Smooth muscle cell of the brain vasculature (primary cell): ENCODE results near the gene DDX10.

ENCODE experiments used
- DNase-seq: peaks from one replicate; pipeline ENCODE4 v3.0.0-alpha.2; 2012; ENCODE audit warnings: low read depth, low spot score

Gene DDX10

DNA sequence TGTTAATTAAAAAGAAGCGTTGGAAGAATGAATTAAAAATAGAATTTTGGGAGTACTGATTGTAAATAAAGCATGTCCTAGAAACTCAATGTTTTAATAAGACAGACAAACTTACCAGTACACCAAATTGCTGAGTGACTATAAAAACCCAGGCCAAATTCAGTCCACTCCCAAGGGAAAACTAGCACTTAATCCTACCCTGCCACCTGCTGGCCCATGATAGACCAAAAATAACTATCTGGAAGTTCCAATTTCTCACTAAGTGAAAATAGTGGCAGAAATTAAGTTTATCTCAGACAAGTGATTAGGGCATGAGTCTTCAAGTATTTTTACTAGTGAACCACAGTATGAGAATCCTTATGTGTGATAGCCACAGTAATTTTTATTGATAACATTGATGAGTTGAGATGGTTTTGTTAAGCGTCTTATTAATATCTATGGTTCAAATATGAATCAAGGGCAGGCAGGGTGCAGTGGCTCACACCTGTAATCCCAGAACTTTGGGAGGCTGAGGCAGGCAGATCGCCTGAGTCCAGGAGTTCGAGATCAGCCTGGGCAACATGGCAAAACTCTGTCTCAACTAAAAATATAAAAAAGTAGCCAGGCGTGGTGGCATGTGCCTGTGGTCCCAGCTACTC lies 9.8 kb upstream of the DDX10 start:
- no peak for DNase-seq

DNA sequence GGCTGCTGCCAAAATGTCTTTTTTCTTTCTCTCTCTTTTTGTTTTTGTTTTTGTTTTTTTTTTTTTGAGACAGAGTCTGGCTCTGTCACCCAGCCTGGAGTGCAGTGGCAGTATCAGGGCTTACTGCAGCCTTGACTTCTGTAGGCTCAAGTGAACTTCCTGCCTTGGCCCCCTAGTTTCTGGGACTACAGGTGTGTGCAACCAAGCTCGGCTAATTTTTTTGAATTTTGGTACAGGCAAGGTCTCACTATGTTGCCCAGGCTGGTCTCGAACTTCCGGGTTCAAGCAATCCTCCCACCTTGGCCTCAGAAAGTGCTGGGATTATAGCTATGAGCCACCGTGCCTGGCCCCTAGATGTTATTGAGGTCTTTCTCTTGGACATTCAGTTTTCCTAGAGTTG lies 2.2 kb upstream of the DDX10 start:
- DNase-seq, result no peak

DNA sequence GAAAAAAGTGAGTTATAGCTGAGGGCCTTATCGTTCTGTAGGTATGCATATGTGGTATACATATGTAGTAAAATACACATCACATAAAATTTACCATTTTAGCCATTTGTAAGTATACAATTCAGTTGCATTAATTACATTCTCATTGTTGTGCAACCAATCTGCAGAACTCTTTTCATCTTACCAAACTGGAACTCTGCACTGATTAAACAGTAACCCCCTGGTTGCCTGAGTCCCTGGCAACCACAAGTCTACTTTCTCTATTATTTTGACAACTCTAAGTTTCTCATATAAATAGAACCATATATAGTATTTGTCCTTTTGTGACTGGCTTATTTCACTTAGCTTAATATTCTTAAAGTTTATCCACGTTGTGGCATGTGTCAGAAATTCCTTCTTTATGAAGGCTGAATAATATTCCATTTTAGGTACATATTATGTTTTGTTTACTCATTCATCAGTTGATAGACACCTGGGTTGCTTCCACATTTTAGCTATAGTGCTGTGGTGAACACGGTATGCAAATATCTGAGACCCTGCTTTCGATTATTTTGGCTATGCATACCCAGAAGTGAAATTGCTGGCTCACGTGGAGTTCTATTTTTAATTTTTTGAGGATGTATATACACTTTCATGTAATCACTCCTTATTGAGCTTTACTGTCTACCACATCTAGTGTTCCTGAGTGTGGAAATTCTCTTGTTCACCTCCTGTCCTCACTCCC lies 1.6 kb upstream of the DDX10 start:
- no peak for DNase-seq

DNA sequence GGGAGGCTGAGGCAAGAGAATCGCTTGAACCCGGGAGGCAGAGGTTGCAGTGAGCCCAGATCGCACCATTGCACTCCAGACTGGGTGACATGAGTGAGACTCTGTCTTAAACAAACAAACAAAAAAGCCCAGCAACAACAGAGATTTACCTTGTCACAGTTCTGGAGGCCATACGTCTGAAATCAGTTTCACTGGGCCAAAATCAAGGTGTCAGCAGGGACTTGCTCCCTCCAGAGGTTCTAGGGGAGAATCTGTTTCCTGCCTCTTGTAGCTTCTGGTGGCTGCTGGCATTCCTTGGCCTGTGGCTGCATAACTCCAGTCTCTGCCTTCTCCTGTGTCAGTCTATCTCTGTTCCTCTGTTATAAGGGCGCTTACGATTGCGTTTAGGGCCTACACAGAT lies 1.5 kb downstream of the DDX10 start:
- no peak for DNase-seq

DNA sequence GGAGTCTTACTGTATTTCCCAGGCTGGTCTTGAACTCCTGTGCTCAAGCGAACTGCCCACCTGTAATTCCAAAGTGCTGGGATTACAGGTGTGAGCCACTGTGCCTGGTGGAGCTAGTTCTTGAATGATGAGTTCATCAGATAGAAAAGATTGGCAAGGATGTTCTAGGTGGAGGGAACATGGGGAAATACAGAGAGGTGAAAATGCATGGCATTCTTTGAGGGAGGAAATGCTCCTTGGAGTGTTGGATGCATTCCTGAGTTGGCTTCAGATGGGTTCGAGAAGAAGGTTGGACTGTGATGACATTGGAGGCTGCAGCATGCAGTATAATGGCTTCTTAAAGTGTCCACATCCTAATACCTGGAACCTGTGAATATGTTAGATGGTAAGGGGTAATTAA lies 4.4 kb downstream of the DDX10 start:
- no peak for DNase-seq

DNA sequence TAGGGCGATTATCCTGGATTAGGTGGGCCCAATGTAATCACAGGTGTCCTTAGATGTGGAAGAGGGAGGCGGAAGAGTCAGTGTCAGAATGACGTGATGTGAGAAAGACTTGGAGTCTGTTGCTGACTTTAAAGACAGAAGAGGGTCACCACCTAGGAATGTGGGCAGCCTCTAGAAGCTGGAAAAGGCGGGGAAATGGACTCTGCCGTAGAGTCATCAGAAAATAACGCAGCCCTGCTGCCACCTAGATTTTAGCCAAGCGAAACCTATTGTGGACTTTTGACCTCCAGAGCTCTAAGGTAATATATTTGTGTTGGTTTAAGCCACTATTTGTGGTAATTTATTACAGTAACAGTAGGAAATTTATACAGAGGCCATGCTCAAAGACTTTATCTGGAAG lies 4.8 kb downstream of the DDX10 start:
- no peak for DNase-seq

DNA sequence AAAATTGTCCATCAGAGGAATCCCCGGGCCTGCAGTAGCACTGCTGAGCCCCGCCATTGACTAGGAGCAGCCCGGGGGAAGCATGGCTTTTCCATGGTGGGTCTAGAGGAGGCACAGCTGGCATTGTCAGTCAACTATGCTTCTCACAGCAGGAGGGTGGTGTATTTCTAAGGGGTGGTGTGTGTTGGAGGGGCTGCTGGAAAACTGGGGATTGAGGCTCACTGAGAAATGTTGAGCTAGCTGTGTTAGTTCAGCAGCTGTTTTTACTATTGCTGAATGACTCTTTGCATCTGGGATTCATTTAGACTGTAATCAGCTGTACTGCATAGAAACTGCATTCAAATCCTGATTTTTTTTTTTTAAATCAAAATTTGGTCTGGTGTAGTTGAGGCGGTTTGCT lies 5.6 kb downstream of the DDX10 start:
- DNase-seq, result no peak

DNA sequence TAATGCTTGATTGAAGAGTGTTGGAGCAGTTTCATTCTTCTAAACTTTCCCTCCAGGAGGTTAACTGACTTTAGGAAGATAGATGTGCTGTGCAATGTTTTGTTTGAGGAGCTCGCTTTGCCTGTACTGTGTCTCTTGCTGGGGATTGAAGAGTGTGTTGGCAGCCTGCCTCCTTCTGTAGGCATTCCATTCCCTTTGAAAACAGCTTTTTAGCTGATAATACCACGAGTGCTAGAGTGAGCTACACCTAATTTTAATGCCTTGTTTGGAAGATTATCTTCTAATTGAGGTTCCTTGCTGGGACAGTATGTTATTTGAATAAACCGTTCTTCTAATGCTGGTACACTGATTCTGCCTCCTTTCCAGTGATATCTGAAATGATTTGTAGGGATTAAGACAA lies 7.2 kb downstream of the DDX10 start:
- DNase-seq, result no peak

DNA sequence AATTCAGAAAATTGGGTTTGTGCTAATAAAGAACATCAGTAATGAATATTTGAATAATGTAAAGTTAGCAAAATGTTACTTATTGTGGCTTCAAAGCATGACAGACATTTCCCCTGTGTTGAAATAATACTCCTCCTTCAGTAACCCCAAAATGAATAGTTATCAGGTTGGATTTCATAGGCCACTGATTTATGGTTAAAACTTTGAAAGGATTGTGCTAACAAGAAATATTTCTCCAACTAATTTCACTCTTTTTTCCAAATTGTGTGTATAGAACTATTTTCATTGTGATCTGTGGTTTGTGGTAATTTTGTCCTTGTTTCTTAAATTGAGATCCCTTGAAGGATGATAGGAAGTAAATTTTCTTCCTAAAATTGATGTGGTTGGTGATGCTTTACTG lies 7.9 kb downstream of the DDX10 start:
- DNase-seq, result no peak

DNA sequence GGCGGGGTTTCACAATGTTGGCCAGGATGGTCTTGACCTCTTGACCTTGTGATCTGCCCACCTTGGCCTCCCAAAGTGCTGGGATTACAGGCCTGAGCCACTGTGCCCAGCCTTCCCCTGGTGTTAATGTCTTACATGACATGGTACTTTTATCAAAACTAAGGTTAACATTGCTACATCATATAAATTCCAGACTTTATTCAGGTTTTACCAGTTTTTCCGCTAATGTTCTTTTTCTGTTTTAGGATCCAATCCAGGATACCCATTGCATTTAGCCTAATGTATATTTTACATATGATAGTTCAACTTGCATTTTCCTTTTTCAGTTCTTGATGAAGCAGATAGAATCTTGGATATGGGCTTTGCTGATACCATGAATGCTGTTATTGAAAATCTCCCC lies 14.2 kb downstream of the DDX10 start:
- DNase-seq, result no peak

DNA sequence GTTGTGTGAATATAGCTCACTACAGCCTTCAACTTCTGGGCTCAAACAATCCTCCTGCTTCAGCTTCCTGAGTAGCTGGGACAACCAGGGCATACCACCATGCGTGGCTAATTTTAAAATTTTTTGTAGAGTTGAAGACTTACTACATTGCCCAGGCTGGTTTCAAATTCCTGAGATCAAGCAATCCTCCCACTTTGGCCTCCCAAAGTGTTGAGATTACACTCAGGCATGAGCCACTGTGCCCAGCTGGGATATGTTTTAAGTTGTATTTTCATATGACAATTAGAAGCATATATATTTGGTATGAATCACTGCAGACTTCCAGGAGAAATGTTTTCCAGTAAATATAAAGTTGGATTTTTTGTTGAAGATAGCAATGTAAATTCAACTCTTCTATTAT lies 15.4 kb downstream of the DDX10 start:
- no peak for DNase-seq

DNA sequence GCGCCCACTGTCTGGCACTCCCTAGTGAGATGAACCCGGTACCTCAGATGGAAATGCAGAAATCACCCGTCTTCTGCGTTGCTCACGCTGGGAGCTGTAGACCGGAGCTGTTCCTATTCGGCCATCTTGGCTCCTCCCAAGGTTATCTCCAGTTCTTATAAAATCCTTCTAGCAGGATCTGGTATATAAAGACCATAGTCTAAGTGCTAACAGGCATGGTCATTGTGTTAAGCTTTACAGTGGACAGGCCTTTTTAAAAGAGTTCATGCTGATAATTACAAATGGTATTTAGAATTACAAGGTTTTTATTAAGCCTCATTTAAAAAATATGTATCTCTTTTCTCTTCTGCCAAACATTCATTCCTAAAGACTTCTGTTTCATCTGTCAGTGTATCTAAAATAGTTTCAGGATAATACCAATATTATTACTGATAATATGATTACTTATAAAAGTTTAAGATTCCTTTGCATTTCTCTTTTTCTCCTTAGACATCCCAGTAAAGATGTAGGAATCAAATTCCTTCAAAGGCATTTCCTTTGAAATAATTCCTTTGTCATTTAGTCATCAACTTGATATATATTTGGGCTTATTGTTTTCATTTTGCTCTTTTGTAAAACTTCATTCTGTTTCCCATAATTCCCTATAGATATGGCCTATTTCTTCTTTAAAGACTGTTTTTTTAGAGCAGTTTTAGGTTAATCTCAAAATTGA lies 20.7 kb downstream of the DDX10 start:
- DNase-seq, result no peak

DNA sequence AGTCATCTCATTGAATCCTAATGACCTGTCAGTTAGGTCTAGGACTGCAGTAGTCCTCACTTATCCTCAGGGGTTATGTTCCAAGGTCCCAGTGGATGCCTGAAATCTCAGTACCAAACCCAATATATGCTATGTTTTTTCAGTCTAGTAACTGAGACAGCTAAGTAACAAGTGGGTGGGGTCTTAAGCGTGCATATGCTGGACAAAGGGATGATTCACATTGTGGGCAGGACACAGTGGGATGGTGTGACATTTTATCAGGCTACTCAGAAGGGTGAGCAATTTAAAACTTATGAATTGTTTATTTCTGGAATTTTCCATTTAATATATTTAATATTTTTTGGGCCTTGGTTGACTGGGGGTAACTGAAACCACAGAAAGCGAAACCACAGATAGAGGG lies 29.0 kb downstream of the DDX10 start:
- no peak for DNase-seq

DNA sequence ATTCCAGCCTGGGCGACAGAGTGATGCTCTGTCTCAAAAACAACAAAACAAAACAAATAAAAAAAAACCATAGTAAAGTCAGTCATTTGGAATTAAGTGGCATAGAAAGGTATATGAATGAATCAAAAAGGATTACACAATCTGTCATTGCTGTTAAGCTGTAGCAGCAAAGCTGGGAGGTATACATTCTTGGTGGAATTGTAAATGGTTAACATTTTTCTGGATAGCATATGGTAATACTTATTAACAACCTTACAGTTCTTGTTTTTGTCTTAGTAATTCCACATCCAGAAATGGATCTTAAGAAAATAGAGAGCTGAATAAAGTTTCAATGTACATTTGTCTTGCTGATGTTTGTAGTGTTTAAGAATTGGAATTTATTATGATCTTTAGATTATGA lies 30.0 kb downstream of the DDX10 start:
- no peak for DNase-seq

DNA sequence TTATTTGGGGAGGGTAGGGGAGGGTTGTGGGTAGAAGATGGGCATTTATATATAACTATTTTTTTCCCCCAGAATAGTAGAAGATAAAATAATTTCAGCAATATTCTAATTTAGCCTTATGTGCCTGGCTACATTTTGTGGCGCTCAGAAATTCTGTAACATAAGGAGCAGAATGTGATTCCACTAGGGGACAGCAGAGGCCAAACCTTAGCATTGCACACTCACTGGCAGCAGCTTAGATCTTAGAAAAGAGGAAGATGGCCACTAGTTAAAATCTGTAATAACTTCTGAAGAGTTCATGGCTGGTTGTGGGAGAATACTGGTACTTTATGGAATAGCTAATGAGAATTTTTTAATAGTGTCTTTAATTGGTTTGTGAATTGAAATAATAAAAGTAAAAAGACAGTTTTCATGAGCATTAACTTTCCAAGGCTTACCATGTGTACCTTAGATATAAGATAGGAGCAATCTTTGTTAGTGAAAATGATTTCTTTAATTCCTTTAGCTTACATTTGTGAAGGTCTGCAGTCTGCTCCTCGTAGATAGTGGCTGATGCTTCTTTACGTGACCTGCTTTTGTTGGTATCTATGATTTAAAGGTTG lies 33.1 kb downstream of the DDX10 start:
- DNase-seq, result peak; percentile 63

DNA sequence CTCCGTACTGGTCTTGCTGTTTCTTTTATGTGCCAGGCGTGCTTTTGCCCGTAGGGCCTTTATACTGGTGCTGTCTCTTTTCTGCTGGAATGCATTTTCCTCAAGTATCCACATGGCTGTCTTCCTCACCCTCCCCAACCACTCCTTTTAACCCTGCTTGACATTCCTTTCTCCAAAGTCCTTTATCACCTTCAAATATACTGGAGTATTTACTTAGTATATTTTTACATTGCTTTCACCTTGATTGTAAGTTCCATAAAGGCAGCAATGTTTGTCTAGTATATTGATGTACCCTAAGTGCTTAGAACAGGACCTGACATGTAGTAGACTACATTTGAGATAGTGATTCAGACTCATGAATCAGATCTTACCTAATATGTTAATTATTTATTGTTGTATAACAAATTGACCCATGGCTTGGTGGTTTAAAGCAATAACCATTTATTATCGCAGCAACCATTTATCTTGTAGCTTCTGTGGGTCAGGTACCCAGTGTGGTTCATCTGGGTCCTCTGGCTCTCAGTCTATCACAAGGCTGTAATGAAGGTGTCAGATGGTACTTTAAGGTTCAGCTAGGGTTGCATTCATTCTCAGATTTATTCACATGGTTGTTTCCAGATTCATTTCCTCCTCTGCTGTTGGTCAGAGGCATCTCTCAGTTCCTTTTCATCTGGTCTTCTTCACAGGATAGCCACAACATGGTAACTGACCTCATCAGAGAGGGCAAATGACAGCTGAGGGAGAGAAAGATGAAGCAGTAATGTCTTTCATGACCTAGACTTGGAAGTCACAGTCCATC lies 34.2 kb downstream of the DDX10 start:
- DNase-seq, result no peak

DNA sequence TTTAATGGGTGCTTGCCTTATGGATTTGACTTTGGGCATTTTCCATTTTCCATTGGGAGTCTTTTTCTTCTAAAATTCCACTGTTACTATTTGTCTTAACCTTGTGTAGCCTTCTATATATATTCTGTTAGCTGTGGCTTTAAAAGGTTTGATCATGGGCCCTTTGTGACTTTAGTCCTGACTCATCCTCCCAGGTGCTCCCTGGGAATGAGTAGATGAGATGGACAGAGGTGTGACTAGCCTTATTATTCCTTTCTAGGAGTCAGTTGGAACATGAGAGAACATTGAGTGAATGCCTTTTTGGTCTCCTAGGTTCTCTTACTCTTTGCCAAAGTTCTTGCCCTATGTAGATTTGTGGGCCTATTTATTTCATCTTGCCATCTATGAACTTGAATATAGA lies 39.0 kb downstream of the DDX10 start:
- DNase-seq, result no peak

DNA sequence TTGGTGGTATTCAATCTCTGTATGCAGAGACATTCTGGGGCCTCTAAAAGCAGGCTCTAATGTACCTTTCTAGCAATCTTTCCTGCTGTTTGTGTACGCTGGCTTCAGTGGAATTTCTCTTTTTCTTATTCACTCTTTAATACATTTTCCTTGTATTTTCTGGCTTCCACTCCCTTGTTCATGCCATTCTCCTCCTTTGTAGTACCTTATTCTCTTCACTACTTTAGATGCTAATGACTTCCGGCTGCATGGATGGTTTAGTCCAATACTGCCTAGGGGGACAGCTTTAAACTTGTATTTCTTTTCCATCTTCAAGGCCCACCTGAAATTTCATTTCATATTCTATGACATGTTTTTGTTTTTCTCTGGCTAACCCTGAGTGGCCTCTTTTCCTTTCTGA lies 40.2 kb downstream of the DDX10 start:
- DNase-seq, result no peak

DNA sequence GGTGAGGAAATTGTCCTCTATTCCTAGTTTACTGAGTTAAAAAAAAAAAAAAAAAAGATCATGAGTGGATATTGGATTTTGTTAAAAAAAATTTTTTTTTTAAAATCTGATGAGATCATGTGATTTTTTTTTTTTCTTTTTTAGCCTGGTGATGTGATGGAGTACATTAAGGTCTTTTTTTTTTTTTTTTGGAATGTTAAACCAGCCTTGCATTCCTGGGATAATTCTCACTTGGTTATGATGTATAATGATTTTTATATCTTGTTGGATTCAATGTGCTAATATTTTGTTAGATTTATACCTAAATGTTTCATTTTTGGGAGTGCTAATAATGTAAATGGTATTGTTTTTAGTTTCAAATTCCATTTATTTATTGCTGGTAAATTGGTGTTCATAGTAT lies 43.3 kb downstream of the DDX10 start:
- DNase-seq, result no peak

DNA sequence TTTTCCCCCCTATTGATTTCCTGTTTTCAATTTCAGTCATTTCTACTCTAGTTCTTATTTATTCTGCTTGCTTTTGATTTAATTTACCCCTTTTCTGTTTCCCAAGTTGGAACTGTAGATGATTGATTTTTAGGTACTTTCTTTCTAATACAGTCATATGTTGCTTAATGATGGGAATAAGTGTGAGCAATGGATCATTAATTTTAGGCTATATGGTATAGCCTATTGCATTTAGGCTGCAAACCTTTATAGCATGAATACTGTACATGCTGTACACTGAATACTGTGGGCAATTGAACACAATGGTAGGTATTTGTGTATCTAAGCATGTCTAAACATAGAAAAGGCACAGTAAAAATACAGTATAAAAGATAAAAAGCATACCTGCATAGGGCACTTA lies 44.9 kb downstream of the DDX10 start:
- no peak for DNase-seq

DNA sequence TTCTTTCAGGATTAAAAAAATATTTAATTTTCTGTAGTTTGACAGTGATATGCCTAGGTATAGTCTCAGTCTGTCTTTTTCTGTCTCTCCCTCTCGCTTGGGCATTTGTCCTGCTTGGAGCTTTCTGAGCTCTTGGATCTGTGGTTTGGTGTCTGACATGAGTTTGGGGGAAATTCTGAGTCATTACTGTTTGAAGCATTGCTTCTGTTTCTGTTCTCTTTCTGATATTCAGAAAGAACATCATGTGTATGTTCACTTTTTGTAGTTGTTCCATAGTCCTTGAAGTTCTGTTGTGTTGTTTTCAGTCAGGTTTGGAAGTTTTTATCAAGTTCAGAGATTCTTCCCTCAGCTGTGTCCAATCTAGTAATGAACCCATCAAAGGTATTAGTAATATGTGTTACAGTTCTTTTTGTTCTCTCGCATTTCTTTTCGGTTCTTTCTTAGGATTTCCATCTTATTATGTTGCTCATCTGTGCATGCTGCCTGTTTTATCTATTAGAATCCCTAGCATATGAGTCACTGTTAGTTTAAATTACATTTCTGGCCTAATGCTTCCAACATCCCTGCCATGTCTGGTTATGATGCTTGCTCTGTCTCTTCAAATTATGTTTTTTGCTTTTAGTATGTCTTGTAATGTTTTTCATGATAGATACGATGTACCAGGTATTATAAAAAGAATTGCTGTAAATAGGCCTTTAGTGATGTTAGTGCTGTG lies 48.4 kb downstream of the DDX10 start:
- no peak for DNase-seq
